GM06990 (cell line): ENCODE measurements around the gene SAA2.

Experiments used
- DNase-seq: peaks from one replicate; pipeline ENCODE4 v3.0.0-alpha.2; 2011; ENCODE audit not compliant: insufficient read length; ENCODE audit errors: extremely low read depth
- H3K27me3 ChIP-seq: replicated peaks from 2 replicates; pipeline ENCODE4 v1.6.0; 2011; ENCODE audit warnings: low read length; ENCODE audit not compliant: control insufficient read depth, insufficient read depth
- H3K36me3 ChIP-seq: 2 replicates; pipeline ENCODE4 v1.5.1; 2011; ENCODE audit warnings: low read length; ENCODE audit not compliant: control insufficient read depth, insufficient read depth
- H3K4me3 ChIP-seq: replicated peaks from 2 replicates; pipeline ENCODE4 v1.5.1; 2011; ENCODE audit warnings: low read depth, mild to moderate bottlenecking, control low read depth, low read length
- TF ChIP-seq, protein P1 (sequence below): IDR thresholded peaks from 2 replicates; pipeline ENCODE4 v1.5.1; 2011; ENCODE audit warnings: low read length, control low read depth, mild to moderate bottlenecking, inconsistent platforms; ENCODE audit not compliant: insufficient read depth, poor library complexity, severe bottlenecking

Gene SAA2

DNA sequence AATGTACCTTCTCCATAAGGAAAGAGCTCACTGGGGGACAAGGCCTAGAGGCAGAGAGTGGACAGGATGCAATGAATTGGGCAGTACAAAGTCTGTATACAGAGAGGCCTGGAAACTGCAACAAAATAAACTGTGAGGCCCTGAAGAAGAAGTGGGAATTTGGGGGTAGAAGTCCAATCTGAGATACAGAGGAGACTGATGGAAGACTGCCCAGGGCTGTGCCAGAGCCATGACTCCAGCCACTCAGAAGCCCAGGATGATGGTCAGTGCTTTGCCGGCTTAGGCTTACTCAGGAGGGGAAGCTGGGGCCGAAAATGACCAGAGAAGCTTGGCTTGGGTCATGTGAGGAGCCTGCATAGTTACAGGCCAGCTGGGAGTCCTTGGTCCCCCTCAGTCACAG is 17.6 kb downstream of the SAA2 start:
- Histone ChIP-seq H3K36me3 (no peaks in the 10 kb centered on the region), H3K27me3 (no peaks in the 10 kb centered on the region), H3K4me3 (no peak overlapping the region)
- DNase-seq: no peak
- TF ChIP-seq, protein P1, sequence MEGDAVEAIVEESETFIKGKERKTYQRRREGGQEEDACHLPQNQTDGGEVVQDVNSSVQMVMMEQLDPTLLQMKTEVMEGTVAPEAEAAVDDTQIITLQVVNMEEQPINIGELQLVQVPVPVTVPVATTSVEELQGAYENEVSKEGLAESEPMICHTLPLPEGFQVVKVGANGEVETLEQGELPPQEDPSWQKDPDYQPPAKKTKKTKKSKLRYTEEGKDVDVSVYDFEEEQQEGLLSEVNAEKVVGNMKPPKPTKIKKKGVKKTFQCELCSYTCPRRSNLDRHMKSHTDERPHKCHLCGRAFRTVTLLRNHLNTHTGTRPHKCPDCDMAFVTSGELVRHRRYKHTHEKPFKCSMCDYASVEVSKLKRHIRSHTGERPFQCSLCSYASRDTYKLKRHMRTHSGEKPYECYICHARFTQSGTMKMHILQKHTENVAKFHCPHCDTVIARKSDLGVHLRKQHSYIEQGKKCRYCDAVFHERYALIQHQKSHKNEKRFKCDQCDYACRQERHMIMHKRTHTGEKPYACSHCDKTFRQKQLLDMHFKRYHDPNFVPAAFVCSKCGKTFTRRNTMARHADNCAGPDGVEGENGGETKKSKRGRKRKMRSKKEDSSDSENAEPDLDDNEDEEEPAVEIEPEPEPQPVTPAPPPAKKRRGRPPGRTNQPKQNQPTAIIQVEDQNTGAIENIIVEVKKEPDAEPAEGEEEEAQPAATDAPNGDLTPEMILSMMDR: no peak

DNA sequence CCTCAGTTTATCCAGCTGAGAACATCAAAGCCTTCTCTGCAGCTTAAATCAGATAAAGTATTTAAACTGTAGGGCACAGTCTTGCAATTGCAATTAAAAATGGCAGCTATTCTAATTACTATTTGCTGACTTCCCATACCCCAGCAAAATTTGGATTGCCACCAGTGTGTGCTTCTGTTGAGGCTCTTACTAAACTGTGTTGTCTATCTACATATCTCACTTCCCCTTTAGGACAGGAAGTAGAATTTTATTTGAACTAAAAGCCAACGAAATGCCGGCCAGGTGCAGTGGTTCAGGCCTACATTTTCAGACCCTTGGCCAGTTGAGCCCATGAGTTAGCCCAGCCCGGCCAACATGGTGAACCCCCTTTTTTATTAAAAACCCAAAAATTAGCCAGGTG is 19.0 kb downstream of the SAA2 start:
- DNase-seq: peak; percentile 58
- Histone ChIP-seq H3K4me3 (no peak overlapping the region), H3K36me3 (no peaks in the 10 kb centered on the region), H3K27me3 (no peaks in the 10 kb centered on the region)
- TF ChIP-seq, protein P1: no peak

DNA sequence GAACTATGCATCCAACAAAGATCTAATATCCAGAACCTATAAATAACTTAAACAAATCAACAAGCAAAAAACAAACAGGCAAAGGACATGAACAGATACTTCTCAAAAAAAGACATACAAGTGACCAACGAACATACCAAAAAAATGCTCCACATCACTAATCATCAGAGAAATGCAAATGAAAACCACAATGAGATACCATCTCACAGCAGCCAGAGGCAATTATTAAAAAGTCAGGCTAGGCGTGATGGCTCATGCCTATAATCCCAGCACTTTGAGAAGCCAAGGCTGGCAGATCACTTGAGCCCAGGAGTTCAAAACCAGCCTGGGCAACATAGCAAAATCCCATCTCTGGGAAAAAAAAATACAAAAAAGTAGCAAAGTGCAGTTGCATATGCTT is 22.6 kb downstream of the SAA2 start:
- H3K36me3 ChIP-seq: no peaks in the 10 kb centered on the region
- no peak for DNase-seq
- H3K4me3 ChIP-seq: no peak overlapping the region
- TF ChIP-seq, protein P1: no peak
- no peaks in the 10 kb centered on the region for H3K27me3 ChIP-seq

DNA sequence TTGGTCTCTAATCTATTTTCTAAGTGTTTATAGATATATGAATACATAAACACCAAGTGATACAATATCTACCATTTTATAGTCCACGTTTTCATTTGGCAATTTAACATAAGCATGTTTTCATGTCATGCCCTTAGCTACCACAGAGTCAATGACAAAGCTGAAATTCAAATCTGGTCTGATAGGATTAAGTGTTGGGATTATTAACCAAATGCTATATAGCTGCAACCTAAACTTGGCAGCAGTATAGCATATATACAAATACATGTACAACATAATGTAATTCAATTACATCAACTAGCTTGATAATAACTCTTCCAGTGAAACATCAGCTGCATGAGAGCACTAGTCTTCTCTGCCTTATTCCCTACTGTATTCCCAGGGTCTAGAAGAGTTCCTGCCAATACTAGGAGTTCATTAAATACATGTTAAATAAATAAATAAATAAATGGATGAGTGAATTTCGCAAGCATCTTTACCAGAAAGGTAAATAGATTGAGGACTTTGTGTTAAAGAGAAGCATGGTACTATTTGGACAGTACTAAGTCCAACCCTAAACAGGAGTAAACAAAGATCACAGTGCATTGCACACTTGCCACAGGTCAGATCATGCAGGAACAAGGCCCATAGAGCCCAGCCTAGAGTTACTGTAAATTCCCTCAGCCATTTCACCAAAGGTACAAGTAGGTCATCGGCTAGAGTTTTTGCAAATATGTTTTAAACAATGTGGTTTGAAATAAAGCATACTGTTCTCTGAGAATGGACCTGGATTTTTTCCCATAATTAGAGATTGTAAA is 24.7 kb downstream of the SAA2 start:
- no peak overlapping the region for H3K4me3 ChIP-seq
- DNase-seq: no peak
- TF ChIP-seq, protein P1: no peak
- no peaks in the 10 kb centered on the region for H3K27me3 ChIP-seq
- H3K36me3 ChIP-seq: no peaks in the 10 kb centered on the region

DNA sequence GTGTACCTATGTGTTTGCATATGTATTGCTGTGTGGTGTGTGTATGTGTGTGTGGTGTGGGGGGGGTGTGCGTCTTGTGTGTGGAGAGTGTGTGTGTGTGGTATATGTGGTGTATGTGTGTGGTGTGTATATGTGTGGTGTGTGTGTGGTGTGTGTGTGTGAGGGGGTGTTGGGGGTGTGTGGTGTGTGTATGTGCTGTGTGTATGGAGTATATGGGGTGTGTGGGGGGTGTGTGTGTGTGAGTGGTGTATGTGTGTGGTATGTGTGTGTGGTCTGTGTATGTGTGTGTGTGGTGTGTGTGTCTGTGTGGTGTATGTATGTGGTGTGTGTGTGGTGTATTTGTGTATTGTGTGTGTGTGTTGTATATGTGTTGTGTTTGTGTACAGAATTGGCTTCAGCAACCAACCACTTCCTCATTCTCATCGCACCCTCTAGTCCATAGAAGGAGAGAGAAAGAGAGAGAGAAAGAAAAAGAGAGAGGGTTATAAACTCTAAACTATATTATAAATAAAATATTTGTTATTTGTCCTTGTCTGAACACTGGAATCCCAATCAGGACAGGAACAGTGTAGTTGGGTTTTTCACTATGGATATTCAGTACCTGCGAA is 25.6 kb downstream of the SAA2 start:
- DNase-seq: no peak
- H3K36me3 ChIP-seq: no peaks in the 10 kb centered on the region
- no peaks in the 10 kb centered on the region for H3K27me3 ChIP-seq
- no peak overlapping the region for H3K4me3 ChIP-seq
- TF ChIP-seq, protein P1: no peak
